ENCODE results near the gene SMIM31. TPM values are rescaled to one million over a fixed set of nuclear protein-coding genes. Genes with fewer than 3 reads are reported as not detected.

Gene SMIM31
- total RNA-seq, 2 donors from 2014 or later, result not detected

Other genes with a start within 250 kb of the SMIM31 start
- gene APELA, start 123.0 kb downstream of the SMIM31 start, total RNA-seq, result not detected
- 1 to 10 TPM; 1.2 to 1.8 TPM for gene TRIM61, start 223.5 kb downstream of the SMIM31 start, total RNA-seq

Data from activated T-cell treated with anti-CD3 and anti-CD28 coated beads, Interleukin-2, amount 50 U/mL, for 72 hours (primary cell).